HuH-7.5 (cell line): Measurements from ENCODE around the gene NDUFB10.
A peak's percentile ranks its signal among the peaks of the same experiment; 100 is the strongest.

Experiments
- DNase-seq: peaks from one replicate; pipeline ENCODE4 v3.0.0; 2011; ENCODE audit warnings: low spot score

NDUFB10 gene

GRCh38 chr16:1971796-1972489 lies 12.6 kb downstream of the NDUFB10 start, which contains the start of gene TBL3:
TSS of gene TBL3 (plus strand) at chr16:1972053. CDS start at chr16:1972165, 112 bp downstream.
- DNase-seq = peak; percentile 96

GRCh38 chr16:1972490-1972877 lies 13.1 kb downstream of the NDUFB10 start:
- no peak for DNase-seq

- no peak for DNase-seq
These were observed 14.3 kb downstream of the NDUFB10 start for GRCh38 chr16:1973461-1974156.

GRCh38 chr16:1974157-1975070 lies 15.1 kb downstream of the NDUFB10 start:
- DNase-seq = no peak

- no peak for DNase-seq
These were observed 16.3 kb downstream of the NDUFB10 start for GRCh38 chr16:1975432-1976215.

GRCh38 chr16:1976216-1976520 lies 16.8 kb downstream of the NDUFB10 start:
- DNase-seq = no peak

GRCh38 chr16:1976951-1977874 lies 17.9 kb downstream of the NDUFB10 start:
- no peak for DNase-seq

GRCh38 chr16:1977875-1978268 lies 18.5 kb downstream of the NDUFB10 start:
- no peak for DNase-seq

- no peak for DNase-seq
These were observed 19.3 kb downstream of the NDUFB10 start for GRCh38 chr16:1978476-1979120.

- no peak for DNase-seq
These were observed 20.1 kb downstream of the NDUFB10 start for GRCh38 chr16:1979271-1980029.

GRCh38 chr16:1980030-1980769 lies 20.9 kb downstream of the NDUFB10 start:
- no peak for DNase-seq

- no peak for DNase-seq
These were observed 21.4 kb downstream of the NDUFB10 start for GRCh38 chr16:1980770-1981087.

- no peak for DNase-seq
These were observed 22.1 kb downstream of the NDUFB10 start, which contains the start of gene NOXO1 for GRCh38 chr16:1981398-1981836. TSS of gene NOXO1 (minus strand) at chr16:1981469. CDS start at chr16:1981179, 290 bp downstream.

- no peak for DNase-seq
These were observed 22.7 kb downstream of the NDUFB10 start for GRCh38 chr16:1982013-1982433.

GRCh38 chr16:1982991-1983543 lies 23.7 kb downstream of the NDUFB10 start:
- DNase-seq = no peak

- DNase-seq = peak; percentile 98
These were observed 24.4 kb downstream of the NDUFB10 start, which contains the start of gene GFER for GRCh38 chr16:1983544-1984346. TSS of gene GFER (plus strand) at chr16:1984193. CDS start at chr16:1984219, 26 bp downstream.
